AG08395 (cell line): Measurements from ENCODE around the gene KCNC1.

Source experiments
- DNase-seq: peaks from one replicate; pipeline ENCODE4 v3.0.0; 2012; ENCODE audit warnings: mixed read lengths, low spot score

Gene KCNC1

DNA sequence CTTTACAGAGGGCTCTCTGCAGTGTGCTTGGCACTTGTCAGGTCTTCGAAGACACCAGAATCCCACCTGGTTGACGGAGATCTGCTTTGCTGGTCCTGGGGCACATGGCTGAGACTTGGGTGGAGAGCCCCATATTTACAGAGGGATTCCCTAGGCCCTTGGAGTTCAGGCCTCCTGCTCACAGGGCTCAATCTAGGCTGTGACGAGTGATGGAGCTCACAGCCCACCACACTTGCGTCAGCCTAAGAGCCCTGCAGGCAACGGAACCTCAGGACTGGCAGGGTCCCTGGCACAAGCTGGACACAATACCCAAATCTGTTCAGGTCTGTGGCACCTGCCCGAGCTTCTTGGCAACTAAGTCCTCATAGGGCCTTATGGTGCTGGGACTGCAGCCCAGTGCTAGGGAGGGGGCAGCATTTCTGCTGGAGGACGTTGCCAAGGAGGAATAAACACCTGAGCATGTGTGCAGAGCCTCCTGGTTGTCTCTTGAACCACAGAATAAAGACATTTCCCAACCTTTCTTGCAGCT, 59.1 kb downstream of the KCNC1 start:
- DNase-seq, result no peak

DNA sequence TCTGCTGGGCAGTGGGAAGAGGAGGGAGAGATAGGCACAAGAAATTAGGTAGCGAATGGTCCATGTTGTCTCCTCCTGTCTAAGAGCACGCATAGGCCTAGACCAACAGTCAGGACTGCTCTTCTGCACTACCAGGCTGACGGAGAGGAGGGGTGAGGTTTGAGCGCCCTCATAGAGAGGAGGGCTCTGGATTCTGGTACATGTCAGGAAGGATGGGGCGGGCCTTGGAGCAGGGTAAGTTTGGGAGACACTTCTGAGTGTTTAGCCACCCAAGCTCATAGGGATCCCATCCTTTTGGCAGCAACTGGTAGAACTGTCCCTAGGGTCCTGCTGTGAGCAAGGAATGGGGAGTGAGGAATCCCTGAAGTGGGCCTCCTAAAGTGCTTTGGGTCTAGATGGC, 60.4 kb downstream of the KCNC1 start:
- DNase-seq, result no peak

DNA sequence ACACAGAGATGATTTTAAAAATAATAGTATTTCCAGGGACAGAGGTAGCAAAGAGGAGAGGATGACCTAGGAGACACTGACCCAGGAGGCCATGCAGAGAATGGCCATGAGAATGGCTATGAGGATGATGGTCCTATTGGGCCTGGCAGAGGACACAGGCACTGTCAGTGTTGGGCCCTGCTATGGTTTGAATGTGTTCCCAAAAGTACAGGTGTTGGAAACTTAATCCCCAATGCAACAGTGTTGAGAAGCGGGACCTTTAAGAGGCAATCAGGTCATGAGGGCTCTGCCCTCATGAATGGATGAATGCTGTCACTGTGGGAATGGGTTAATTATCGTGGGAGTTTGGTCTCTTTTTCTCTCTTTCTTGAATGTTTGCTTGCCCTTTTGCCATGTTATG, 61.6 kb downstream of the KCNC1 start:
- DNase-seq, result no peak

DNA sequence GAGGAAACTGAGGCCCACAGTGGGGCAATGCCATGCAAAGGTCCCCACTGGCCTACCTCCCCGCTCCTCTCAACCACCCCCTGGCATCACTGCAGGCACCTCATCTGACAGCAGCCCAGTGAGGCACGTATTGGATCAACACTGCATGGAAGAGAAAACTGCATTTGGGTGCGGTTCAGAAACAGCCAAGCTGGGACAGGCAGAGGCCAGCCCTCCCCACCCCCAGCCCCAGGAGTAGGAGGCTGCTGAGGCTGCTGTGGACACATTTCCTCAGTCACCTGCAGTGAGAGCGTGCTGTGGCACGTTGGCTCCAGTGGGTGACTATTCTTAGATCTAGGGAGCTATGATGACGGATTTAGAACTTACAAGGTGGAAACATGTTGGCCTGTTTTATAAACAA, 63.7 kb downstream of the KCNC1 start:
- DNase-seq, result no peak

DNA sequence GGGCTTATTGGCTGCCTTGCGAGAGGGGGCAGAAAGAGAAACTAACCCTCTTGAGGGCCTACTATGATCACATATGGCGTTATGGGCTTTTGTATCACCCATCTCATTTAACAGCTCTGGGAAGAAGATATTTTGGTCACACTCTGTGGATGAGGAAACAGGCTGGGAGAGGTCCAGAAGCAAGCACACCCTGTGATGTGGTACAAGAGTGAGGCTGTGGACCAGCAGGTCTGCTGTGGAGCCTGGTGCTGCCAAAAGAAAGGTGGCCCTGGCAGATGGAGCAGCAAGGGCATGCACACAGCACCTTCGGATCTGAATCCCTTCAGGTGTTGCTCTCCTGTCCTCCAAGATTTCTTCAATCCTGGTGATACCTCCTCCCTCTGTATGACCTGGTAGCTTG, 64.1 kb downstream of the KCNC1 start:
- DNase-seq, result no peak

DNA sequence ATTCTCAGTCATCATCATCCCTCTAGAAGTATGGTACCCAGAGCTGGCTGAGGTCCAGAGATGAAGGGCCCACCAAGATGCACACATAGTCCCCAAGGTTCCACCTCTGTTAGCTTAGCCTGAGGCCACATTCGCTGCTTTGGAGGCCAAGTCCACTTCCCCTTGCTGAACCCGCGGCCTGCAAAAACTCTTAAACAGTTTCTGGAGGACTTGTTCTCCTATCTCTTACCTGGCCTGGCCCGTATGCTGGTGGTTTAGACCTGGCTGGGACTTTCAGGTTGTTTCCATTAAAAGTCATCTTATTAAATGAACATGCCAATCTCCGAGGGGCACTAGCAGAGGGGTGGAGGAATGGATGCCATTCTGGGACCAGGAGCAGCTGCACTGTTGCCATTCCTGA, 64.6 kb downstream of the KCNC1 start:
- no peak for DNase-seq

DNA sequence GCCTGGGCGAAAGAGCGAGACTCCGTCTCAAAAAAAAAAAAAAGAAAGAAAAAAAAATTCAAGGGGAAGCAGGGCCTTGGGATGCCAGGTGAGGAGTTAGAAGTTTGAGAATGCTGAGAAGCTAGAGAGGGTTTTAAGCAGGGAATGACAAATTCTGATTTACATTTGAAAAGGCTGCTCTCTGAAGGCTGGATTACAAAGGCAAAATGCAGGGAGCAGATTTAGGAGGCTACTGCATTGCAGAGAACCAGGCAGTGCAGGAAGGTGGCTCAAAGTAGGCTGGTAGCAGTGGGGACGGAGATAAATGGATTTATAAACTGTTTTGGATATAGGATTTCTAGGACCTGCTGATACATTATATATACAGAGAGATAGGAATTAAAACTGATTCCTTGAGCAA, 66.6 kb downstream of the KCNC1 start:
- no peak for DNase-seq

DNA sequence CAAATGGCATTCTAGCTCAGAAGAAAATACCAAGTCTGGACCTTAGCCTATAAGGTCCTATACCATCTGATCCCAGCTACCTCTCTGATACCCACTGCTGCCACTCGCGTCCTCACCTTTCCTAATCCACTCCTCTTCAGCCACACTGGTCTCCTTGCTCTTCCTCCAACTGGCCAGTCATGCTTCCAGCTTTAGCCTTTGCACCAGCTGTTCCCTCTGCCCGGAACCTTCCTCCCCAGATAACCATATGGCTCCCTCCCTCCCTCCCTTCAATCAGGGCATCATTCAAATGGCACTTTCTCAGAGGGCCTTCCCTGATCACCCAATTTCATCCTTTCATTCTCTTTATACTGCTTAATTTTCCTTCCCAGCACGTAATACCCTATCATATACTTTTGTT, 67.9 kb downstream of the KCNC1 start:
- DNase-seq, result no peak

DNA sequence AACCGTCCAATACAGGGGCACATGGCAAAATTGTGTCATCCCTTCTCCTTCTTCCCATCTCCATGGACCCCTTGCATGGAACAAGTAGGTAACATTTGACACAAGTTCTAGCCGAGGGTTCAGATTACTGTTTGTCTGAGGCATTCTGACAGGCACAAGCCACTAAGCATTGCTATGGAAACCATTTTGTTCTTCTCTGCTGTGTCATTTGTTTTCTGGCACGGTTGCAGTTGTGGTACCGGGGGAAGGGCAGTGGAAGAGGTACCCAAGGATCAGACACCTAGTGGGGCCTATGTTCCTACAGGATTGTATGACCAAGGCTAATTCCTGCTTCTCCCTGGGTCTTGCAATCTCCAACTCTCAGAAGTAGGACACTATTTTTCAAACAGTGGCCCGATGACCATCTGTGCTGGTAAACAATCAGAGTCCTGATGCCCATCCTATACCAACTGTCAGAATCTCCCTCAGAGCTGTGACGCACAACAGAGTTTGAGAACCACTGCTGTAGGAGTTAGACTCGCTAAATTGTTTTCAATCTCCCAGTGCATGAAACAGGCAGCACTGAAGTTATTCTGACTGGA, 69.3 kb downstream of the KCNC1 start:
- DNase-seq, result no peak

DNA sequence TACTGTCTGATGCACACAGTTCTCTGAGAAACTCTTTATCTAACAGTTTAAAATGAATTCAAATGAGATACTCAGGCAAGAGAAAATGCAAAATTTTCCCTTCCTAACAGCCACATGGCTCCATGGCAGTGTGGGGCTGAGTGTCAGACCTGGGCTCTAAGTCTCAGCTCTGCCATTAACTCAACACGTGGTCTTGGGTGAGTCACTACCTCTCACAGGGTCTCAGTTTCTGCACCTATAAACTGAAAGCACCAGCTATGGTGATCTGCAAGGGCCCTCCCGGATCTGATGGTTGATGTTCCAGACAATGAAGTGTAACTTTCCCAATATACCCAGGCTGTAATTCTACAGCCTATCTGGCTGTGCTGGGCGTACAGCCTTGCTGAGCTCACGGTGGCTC, 70.5 kb downstream of the KCNC1 start:
- no peak for DNase-seq

DNA sequence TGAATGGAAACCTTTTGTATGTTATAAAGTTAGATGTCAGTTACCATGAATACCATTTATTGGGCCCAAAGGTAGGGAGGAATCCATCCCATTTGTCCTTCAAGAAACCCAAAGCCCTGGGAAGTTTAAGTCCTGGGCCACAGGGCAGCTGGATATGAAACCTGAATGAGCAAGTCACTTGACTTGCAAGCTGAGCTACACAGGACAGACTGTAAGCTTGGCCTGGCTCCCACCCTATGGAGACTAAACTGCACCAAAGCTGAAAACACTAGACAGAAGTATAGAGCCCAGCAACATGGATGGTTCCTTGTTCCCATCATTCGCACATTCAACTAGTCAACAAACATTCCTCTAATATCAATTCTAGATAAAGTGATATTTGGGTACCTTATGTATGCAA, 71.3 kb downstream of the KCNC1 start:
- no peak for DNase-seq

DNA sequence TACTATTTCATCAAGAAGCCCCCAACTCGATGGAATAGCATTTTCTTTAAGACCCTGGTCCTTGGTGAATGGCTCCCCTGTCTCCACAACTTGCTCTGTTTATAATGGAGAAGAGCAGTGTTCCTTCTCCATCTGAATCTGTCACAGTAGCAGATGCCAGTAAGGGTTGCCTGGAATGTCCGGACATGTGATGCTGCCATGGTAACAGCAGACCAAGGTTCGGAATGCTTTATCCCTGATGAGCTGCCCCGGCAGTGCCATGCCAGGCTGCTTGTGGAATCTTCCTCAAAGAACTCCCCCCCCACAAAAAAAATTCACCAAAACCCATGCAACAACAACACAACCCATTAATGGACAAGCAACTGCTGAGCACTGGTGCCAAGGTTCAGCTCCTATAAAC, 72.5 kb downstream of the KCNC1 start:
- peak; percentile 57 for DNase-seq

DNA sequence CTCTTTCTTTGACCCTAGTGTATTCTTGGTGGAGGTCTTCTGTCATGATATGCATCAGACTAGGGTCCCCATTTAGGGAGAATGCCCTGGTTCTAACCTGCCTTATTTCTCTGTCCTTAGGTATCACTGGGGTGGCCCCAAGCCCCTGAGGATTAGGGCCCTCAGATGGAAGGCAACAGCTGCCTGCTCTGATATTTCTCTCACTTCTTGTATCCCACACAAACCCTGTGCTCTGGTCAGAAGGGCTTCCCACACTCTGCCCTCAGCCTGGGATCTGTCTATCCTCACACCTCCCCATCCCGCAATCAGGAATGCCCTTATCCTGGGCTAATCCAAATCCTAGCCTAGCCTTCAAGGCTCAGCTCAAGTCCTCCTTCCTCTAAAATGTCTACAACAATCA, 75.5 kb downstream of the KCNC1 start:
- DNase-seq, result no peak

DNA sequence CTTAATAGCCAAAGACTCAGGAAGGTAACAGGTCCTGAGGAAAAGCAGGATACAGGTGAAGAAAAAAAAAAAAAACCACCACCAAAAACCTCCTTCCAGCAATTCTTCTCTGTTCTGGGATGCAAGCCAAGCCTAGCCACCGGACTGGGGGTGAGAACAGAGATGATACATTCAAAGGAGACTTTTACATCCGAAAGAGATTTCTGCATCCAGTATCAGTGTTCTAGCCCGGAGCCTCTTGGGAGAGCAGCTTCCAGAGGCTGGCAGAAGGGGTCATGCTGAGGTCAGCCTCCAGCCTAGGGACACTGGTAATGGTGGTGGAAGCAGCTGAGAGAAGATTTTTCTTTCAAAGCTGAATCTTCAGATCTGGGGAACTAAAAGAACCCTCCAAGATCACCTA, 76.2 kb downstream of the KCNC1 start:
- peak; percentile 73 for DNase-seq

DNA sequence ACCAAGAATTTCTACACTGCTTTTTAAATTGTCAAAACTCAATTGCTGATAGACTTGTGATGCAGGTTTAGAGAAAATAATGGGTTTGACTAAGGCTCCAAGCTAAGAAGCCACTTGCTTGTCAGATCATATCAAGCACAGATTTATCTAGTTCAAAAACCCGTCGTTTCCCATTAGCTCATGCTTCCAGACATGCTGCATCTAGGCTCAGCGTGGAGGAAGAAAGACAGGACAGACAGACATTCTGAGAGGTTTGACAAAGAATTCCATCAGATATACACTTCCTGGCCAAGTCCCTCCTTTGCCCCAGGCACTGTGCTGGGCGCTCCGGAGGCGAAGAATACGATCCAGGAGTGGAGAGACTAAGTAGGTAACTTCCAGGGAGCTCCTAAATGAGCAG, 76.8 kb downstream of the KCNC1 start:
- no peak for DNase-seq

DNA sequence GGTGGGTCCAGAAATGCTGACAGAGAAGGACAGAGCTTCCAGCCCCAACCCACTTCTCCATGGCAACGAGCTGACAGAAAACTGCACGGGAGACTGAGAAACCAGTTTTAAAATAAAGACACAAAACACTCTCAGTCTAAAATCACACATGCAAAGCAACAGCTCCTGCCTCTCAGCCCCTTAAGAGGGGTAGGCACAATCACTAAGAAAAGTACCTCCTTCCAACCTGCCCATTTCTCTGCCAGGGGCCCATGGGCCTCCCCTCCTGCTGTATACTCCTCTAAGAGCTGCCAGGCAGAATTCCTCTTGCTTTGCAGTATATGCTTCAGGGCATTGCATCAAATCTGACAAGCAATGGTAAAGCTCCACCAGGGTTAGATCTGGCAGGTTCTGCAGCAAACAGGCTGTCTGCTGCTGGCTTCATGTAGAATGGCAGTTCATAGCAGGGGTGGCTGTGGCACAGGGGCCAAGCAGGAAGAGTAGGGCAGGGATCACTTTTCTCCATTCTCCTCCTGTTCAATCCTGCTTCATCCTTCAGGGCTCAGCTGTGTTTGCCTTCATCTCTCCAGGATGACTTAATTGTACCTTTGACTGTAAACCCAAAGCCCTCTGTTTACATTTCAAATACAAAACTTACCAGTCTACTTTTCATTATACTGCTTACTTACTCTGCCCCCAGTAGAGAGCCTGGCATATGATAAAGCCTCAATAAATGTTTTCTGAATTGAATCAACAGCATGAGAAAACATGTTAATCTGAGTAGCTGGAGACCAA, 77.7 kb downstream of the KCNC1 start:
- DNase-seq, result no peak

DNA sequence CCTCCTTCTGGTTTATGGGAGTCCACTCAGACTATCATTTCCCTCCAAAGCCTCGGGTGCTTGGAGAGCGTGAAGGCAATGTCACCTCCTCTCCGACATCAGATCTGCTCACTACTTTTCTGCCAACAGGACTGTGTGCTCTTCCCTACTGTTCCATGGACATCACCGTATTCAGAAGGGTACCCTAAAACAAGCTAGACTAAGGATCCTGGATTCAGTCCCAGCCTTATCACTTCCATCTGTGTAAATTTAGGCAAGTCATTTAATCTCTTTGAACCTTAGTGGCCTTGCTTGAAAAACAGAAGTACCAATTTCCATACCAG, 78.2 kb downstream of the KCNC1 start:
- no peak for DNase-seq

DNA sequence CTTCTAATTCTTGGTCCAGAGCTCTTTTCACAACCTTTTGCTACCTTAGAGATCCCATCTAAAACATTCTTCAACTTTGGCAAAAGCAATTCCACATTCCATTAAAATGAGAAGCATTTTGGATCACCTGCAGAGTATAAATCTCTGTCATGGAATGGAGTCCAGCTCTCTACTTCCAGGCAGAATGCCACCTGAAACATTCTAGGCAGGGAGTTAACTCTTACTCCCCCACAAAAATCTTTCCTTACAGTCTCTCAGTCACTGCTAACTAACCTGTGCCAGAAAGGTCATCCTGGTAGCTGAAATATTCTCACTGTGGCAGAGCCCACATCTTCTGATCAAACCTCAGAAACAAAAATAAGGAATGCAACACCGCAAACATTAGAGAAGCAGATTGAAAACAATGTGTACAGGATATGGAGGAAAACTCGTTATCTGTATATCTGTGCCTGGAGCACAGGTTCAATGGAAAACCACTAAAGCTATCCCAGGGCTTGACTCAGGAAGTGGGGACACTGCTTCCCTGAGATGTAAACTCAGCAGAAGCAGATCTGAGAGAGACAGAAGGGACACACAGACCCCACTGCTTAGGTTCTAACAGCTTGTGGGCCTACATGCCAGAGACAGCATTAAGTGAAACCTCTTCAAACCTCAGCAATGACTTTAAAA, 78.9 kb downstream of the KCNC1 start:
- no peak for DNase-seq

DNA sequence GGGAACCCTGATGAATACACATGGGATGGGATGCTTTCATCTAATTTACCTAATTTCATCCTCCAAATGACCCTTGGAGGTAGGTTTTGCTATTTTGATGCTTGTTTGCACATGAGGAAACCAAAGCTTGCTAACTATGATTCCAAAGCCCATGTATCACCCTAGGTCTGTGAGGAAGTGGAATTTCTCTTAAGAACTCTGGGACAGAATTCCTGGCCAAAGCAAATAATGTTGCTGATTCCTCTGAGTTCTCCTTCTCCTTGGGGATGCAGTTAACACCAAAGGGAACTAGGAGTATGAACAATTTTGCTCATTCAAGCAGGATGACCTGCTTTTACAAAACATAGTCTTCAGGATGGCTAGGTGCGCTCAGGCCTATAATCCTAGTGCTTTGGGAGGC, 80.0 kb downstream of the KCNC1 start:
- no peak for DNase-seq

DNA sequence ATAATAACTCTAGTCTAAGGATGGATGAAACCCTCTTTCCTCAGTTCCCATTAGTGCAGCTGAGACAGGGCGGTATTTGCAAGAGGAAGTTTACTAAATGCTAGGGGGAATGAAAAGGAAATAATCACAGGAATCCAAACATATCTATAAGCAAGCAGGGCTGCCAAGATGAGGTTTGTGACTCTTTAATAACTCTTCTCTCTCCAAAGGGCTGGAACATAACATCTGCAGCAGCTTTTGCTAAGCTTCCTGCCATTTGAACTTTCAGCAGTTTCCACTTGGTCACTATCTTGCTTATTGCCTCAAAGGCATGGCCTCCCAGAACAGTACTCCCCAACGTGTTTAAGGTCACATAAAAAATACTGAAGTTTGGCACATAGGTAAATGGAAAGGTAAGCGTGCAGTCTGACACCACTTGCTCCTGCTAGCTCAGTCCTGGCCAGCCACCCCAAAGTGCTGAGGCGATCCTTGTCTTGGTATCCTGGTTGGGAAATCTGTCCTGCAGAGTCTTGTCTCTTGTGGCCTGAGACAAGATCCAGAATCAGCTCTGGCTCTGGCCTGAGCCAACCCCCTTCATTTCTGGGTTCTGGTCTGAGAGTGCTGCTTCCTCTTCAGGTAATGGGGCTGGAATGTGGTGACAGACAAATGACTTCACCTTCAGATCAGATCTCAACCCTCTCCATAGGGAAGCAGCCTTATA, 81.8 kb downstream of the KCNC1 start:
- no peak for DNase-seq

DNA sequence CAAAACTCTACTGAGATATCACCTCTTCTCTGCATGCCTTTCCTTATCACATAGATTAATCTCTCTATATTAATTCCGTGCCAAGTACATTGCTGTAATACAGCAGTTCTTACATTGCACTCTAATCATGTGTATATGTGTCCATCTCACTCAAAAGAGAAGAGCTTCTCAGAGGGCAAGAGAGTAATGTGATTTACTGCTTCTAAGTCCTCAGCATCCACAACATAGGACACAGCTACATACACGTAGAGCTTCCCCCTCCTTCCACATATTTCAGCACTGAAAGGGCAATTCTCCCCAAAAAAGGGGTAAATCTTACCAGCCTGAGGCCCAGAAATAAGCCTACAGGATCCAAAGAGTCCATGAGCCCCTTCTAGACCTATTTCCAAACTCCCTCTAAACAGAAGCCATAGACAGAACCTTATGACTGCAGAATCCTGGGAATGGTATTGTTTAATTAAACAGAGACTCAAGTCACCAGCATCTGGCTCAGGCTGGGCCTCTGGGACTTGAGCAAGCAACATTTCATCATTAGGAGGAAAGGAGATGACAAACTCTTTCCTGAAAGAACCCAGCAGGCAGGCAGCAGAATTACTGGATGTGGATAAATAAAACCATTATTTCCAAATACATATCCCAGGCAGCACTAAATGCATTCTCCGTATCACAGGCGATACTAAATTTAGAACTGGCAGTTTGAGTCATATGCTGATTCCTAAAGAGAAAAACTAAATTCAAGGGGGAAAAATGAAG, 87.2 kb downstream of the KCNC1 start:
- peak; percentile 83 for DNase-seq

DNA sequence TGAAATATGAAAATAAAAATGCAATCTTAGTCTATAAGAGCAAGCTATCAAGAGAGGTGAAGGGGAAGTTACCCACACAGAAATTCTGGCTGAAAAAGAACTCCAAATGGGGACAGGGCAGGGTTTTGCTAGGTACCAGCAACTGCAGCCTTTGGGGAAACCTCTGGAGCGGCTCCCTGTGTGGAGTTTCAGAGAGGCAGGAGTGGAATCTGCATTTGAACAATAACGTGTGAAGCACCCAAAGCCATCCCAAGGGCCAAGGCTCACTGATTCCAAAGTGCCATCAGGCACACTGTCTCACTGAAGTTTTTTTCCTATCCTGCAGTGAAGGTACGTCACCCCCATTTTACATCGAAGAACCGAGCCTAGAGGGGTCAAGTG, 87.8 kb downstream of the KCNC1 start:
- no peak for DNase-seq
